GM12878 (cell line): ENCODE measurements around the gene UBLCP1. TPM values are rescaled to one million over a fixed set of nuclear protein-coding genes. Genes with fewer than 3 reads are reported as not detected.

ENCODE experiments used
- CREB1 ChIP-seq: IDR thresholded peaks from 2 replicates; pipeline ENCODE4 v1.6.1; 2012; ENCODE audit warnings: low read depth, mild to moderate bottlenecking, inconsistent platforms
- GATAD2B ChIP-seq: fragments of 450-650 bp; conservative IDR thresholded peaks from 2 replicates; pipeline ENCODE4 v1.6.1; 2017; ENCODE audit warnings: low read depth, mild to moderate bottlenecking, moderate library complexity
- HDAC2 ChIP-seq: fragments of 200-600 bp; sonication (generic); IDR thresholded peaks from 2 replicates; pipeline ENCODE4 v1.6.1; 2017
- MEF2B ChIP-seq: fragments of 450-650 bp; IDR thresholded peaks from 2 replicates; pipeline ENCODE4 v1.6.1; 2018; ENCODE audit warnings: mild to moderate bottlenecking, moderate library complexity; ENCODE audit not compliant: partially characterized antibody, poor library complexity, severe bottlenecking
- RBBP5 ChIP-seq: fragments of 200-600 bp; sonication (generic); conservative IDR thresholded peaks from 2 replicates; pipeline ENCODE4 v1.6.1; 2016
- REST ChIP-seq: IDR thresholded peaks from 2 replicates; pipeline ENCODE4 v1.6.1; 2012; ENCODE audit warnings: mild to moderate bottlenecking, low read depth, low read length
- ZBTB4 ChIP-seq: fragments of 450-650 bp; formaldehyde crosslinking; IDR thresholded peaks from 2 replicates; pipeline ENCODE4 v1.4.0; 2022; ENCODE audit warnings: mild to moderate bottlenecking, moderate library complexity
- polyA plus RNA-seq, 11 experiments: library from polyadenylated mRNA; depleted of rRNA in 4 of 11; unstranded in 6 of 11; stranded (reverse) in 5 of 11; fragments of >200 nt; fragmentation: Nextera tagmentation in 4 of 11; fragmentation: Illumina TruSeq in 1 of 11; extraction: Ambion mirVana in 4 of 11; extraction: Trizol in 1 of 11; gene quantifications; 1 replicate in 1 of 11; 2 replicates in 10 of 11; pipeline versions ENCODE4 v1.2.1 to v1.2.3, GENCODE V29; 2011 to 2016; ENCODE audit warnings: inconsistent platforms in 2 of 11, missing spikeins in 2 of 11, low read depth in 1 of 11
- total RNA-seq, 4 experiments: library from RNA; depleted of rRNA in 3 of 4; stranded (reverse); fragments of >200 nt in 3 of 4; fragmentation: Illumina TruSeq in 1 of 4; extraction: Trizol in 1 of 4; gene quantifications; 2 replicates each; pipeline versions ENCODE4 v1.2.1 to v1.2.3, GENCODE V29; 2013 to 2021

The UBLCP1 gene
- total and polyA plus RNA-seq, 10 of the 15 experiments (the other 5 are each of a cell fraction or from before 2014, with no cell fraction given) = 18.8 to 44.2 (median 32.1) TPM

DNA sequence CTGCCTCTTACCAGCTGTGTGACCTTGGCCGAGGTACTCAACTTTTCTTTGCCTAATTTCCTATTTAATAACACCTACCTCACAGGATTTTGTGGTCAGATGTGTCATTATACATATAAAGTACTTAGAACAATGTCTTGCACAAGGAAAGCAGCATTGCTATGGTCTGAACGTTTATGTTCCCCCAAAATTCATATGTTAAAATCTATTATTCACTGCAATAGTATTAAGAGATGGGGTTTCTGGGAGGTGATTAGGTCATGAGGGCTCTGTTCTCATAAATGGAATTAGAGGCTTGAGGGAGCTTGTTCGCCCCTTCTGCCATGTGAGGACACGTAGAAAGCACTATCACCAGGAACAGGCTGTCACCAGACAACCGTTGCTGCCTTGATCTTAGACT lies 42.9 kb upstream of the UBLCP1 start (continued):
- TF ChIP-seq REST (no peak), ZBTB4 (CRISPR knock-in tag) (no peak), GATAD2B (no peak), HDAC2 (no peak), MEF2B (no peak), RBBP5 (no peak), CREB1 (no peak)
- TF ChIP-seq, all 136 proteins: peak for 0
